HG03342 (cell line): ENCODE measurements around the gene MLLT3.

Experiments
- ATAC-seq: cut with Tn5 transposase; IDR thresholded peaks from one replicate; pipeline ENCODE4 v1.9.1; 2021; ENCODE audit warnings: mild to moderate bottlenecking, moderate library complexity; ENCODE audit not compliant: unreplicated experiment

Gene MLLT3

GRCh38 chr9:20355022-20355421, 267.3 kb downstream of the MLLT3 start:
- ATAC-seq, result no peak

GRCh38 chr9:20353931-20354652, 268.2 kb downstream of the MLLT3 start:
- no peak for ATAC-seq

GRCh38 chr9:20353524-20353923, 268.8 kb downstream of the MLLT3 start:
- no peak for ATAC-seq

- ATAC-seq, result no peak
Observed at GRCh38 chr9:20352591-20352990, 269.7 kb downstream of the MLLT3 start.

- no peak for ATAC-seq
Observed at GRCh38 chr9:20351715-20352114, 270.6 kb downstream of the MLLT3 start.

- no peak for ATAC-seq
Observed at GRCh38 chr9:20349568-20349967, 272.7 kb downstream of the MLLT3 start.

- no peak for ATAC-seq
Observed at GRCh38 chr9:20343325-20343724, 279.0 kb downstream of the MLLT3 start.

GRCh38 chr9:20340511-20340861, 281.8 kb downstream of the MLLT3 start:
- no peak for ATAC-seq

GRCh38 chr9:20335668-20336332, 286.5 kb downstream of the MLLT3 start:
- ATAC-seq, result no peak

GRCh38 chr9:20333991-20334390, 288.3 kb downstream of the MLLT3 start:
- ATAC-seq, result no peak

- peak; percentile 88 for ATAC-seq
Observed at GRCh38 chr9:20331095-20331685, 291.1 kb downstream of the MLLT3 start.

GRCh38 chr9:20330688-20331087, 291.6 kb downstream of the MLLT3 start:
- ATAC-seq, result no peak

- ATAC-seq, result no peak
Observed at GRCh38 chr9:20326516-20326915, 295.8 kb downstream of the MLLT3 start.

- no peak for ATAC-seq
Observed at GRCh38 chr9:20325008-20325407, 297.3 kb downstream of the MLLT3 start.

- ATAC-seq, result no peak
Observed at GRCh38 chr9:20322212-20322611, 300.1 kb downstream of the MLLT3 start.

GRCh38 chr9:20321423-20322082, 300.7 kb downstream of the MLLT3 start:
- no peak for ATAC-seq

GRCh38 chr9:20320921-20321320, 301.4 kb downstream of the MLLT3 start:
- no peak for ATAC-seq

GRCh38 chr9:20319641-20320337, 302.5 kb downstream of the MLLT3 start:
- no peak for ATAC-seq

GRCh38 chr9:20319241-20319640, 303.1 kb downstream of the MLLT3 start:
- no peak for ATAC-seq

- no peak for ATAC-seq
Observed at GRCh38 chr9:20317701-20318100, 304.6 kb downstream of the MLLT3 start.

- no peak for ATAC-seq
Observed at GRCh38 chr9:20316372-20316771, 305.9 kb downstream of the MLLT3 start.
